ENCODE data around the gene ERN2.
"Not testable (repeated sequence)": the region's sequence is repeated elsewhere in the genome, so short reads cannot be mapped to it uniquely, and the experiment has no call there.

Gene ERN2

DNA sequence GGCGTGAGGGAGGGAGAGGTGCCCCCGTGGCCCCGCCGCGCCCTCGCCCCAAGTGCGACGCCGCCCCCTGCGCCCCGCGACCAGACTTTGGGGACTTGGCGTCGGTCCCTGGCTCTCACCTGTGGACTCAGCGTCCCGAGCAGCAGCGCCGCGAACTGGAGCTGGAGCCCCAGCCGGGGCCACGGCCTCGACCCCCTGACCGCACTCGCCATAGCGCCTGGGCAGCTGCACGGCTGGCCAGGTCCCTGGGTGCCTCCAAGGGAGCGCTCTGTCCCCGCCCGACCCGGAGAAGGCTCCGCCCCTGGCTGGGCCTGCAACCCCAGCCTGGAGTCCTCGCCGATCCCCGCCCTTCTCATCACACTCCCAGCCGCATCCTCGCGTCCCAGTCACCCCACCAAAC lies at the start of gene ERN2:
ERN2 (minus strand) TSS at position 247 of the 400 bp plus-strand sequence; CDS start at position 212, 35 bp downstream.
- no peak for DNase-seq
- intact Hi-C loops (cut with DNase I), result no loop called here

DNA sequence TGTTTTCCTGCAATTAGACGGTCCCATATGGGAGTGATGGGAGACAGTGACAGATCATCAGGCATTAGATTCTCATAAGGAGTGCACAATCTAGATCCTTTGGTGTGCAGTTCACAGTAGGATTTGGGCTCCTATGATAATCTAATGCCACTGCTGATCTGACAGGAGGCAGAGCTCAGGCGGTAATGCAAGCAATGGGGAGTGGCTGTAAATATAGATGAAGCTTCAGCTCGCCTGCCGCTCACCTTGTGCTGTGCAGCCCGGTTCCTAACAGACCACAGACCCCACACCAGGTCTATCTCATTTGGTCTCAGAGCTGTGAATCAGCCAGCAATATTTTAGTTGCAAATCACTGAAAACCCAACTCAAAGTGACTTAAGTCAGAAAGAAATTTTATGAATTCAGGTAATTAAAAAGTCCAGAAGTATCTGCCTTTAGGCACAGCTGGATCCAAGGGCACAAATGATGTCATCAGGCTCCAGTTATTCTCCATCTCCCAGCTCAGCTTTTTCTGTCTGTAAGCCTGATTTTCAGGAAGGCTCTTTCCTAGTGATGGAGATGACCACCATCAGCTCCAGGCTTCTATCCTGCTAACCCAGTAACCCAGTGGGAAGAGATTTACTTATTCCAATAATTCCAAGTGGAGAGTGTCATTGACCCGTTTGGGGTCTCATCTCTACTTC lies 45.1 kb upstream of the ERN2 start:
- intact Hi-C loops (cut with DNase I), result no loop called here
- no peak for DNase-seq

DNA sequence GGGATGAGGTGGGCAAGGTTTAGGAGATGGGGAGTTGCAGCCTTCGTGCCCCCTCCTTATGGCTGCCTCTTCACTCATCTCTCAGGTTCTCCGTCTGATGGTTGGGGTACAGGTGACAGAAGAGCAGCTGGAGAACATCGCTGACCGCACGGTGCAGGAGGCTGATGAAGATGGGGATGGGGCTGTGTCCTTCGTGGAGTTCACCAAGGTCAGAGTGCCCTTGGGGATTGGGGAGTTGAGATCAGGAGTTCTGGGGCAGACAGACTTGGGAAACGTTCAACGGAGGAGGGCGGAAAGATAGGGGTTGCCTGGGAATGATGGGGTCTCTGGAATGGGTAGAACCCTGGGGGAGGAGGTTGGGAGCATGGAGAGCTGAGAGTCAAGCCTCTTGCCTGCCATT lies 44.1 kb upstream of the ERN2 start:
- intact Hi-C loops (cut with DNase I), result no loop called here

DNA sequence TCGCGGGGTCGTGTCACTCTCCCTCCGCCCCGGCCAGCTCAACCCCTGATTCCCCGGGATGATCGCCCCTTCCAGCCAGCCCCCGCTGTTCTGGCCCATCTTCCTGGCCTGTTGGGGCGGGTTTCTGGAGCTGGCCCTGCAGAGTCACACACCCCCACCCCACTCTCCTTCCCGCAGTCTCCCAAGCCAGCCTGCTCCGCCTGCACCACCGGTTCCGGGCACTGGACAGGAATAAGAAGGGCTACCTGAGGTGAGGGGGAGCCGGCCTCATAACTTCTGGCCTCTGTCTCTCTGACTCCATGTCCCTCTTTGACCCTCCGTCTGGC lies 42.4 kb upstream of the ERN2 start:
- no peak for DNase-seq
- intact Hi-C loops (cut with DNase I), result no loop called here

More for the DNA sequence above, 44.1 kb upstream of the ERN2 start:
- DNase-seq, result no peak

DNA sequence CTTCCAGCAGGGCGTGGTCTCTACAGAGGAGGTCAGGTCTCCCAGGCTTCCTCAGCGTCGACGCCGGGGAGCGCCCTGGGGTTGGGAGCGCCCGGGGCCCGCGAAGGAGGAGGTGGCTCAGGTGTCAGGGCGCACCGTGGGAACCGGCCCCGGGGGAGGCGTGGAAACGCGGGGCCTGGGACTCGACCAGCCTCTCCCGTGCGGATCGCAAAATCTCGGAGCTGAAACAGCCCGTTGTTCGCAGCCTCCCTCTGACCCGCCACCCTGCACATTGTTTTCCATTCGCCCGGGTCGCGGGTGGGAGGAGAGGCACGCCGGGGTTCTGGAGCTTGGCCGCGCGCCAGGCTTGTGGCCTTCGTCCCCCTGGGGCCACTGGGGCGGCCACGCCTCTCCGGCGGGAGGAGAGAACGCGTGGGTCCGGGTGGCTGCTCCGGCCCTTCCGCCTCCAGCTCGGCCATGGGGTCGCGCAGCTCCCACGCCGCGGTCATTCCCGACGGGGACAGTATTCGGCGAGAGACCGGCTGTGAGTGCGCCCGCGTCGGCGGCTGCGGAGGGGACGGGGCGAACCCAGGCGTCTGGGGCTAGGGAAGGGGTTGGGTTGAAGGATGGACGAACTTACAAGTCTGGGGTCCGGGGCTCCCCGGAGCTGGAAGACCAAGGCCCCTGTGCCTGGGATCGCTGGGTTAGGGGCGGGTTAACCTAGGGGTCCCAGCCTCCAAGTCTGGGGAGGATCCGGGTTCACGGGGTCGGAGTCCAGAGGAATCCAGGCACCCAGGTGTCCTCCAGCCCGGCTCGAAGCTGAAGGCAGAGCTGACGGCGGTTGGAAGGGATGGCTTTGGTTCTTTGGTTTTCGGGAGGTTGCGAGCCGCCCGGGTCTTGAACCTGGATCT lies 41.8 kb upstream of the ERN2 start, which contains the start of gene CHP2:
CHP2 (plus strand) TSS at position 433 of the 890 bp plus-strand sequence; CDS start at position 457, 24 bp downstream.
- intact Hi-C loops (cut with DNase I), result no loop called here
- peak in 19 of 42 donors; percentile 7 to 47 (median 24) for DNase-seq

DNA sequence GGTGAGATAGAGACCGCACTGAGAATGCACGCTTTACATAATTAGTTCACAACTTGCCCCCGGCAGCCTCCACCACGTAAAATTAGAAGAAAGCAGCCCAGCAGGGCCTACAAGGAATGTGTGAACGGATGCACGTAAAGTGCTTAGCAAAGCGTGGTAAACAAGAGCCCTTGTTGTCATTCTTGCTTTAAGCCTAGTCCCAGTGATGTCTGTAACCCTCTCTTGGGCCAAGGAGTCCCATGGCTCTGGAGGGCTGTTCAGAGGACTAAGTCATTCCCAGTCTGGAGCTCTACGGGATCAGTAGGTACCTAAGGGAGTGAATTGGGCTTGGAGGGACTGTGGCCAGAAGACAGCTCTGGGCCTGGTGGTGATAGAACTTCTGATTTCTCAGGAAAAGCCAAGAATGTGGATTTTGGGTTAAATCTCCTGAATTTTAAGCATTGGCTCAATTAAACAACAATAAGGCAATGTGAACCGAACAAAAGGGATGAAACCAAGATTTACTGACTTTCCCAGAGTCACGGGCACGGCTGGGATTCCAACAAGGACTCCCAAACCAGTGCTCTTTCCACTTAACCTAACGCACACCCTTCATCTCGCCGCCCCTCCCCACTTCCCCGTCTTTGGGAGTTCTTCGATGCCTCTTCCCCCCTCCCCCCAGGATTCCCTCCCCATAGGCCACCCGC lies 41.0 kb upstream of the ERN2 start:
- peak in 1 of 42 donors; percentile 4 for DNase-seq
- intact Hi-C loops (cut with DNase I), result no loop called here

DNA sequence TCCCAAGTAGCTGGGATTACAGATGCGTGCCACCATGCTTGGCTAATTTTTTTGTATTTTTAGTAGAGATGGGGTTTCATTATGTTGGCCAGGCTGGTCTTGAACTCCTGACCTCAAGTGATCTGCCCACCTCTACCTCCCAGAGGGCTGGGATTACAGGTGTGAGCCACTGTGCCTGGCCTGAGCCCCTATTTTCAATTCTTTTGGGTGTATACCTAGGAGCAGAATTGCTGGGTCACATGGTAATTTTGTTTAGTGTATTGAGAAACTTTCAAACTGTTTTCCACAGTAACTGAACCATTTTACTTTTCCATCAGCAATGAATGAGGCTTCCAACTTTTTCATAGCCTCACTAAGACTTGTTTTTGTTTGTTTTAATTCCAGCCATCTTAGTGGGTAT lies 38.0 kb upstream of the ERN2 start:
- intact Hi-C loops (cut with DNase I), result not testable (repeated sequence)

DNA sequence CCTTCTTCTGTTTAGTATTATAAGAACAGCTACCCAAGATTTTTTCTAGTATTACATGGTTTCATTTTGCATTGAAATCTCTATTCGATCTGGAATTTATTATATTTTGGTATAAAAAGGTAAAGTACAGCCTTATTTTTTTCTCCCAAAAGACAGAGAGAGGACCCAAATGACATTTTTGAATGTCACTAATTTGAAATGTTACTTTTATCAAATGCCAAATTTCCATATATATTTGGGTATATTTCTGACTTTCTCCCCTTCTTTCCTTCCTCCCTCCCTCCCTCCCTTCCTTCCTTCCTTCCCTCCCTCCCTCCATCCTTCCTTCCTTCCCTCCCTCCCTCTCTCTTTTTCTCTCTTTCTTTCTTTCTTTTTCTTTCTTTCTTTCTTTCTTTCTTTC lies 35.6 kb upstream of the ERN2 start:
- DNase-seq, result no peak
- intact Hi-C loops (cut with DNase I), result no loop called here

More for the DNA sequence above, 38.0 kb upstream of the ERN2 start:
- DNase-seq, result not testable (repeated sequence)

DNA sequence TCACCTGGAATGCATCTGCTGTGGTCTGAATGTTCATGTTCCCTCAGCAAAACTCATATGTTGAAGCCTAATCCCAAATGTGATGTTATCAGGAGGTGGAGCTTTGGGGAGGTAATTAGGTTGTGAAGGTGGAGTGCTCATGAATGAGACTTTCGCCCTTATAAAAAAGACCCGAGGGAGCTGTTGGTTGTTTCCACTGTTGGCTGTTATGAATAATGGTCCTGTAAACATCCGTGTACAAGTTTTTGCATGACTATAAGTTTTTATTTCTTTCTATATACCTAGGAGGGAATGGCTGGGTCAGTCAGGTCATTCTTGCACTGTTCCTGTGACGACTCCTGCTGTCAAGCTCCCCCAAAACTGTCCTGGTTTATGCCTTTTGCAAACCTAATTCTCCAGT lies 32.2 kb upstream of the ERN2 start:
- DNase-seq, result no peak
- intact Hi-C loops (cut with DNase I), result no loop called here

DNA sequence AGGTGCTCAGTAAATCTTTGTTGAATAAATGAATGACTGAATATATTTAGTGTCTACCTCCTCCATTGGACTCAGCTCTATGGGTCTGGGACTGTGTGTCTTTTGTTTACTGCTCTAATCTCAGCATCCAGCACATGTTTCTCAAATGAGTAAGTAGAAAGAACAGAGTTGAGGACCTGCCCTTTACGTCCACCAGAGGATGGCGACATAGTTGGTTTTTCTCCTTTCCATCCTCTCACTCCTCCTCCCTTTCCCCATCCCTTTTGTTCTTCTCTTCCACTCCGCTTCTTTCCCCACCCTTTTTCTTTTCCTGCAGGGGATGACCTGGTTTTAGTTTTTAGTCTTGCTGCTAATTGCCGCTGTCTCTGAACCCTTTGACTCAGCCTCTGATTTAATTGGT lies 29.7 kb upstream of the ERN2 start:
- intact Hi-C loops (cut with DNase I), result no loop called here
- DNase-seq, result peak in 1 of 42 donors; percentile 14

DNA sequence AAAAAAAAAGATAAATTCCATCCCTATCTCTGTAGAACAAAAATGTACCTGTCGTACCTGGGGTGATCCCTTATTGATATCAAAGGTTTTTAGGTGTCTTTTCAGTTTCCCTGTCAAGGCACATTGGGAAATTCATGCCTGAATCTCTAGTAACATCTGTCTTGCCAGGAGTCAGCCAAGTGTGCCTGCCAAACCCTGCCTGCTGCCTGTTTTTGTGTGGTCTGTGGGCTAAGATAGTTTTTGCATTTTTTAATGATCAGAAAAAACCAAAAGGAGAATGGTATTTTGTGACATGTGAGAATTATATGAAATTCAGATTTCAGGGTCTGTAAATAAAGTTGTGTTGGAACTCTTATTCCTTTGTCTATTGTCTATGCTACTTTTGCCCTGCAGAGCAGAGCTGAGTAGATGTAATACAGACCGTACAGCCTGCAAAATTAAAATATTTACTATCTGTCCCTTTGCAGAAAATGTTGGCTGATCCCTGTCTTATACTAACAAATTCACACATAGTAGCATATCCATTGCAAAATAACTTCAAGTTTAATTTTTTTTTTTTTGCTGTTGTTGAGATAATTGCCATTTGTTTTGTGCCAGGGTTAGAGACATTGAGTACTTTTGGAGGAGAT lies 28.8 kb upstream of the ERN2 start:
- peak in 1 of 42 donors; percentile 1 for DNase-seq
- intact Hi-C loops (cut with DNase I), result no loop called here

DNA sequence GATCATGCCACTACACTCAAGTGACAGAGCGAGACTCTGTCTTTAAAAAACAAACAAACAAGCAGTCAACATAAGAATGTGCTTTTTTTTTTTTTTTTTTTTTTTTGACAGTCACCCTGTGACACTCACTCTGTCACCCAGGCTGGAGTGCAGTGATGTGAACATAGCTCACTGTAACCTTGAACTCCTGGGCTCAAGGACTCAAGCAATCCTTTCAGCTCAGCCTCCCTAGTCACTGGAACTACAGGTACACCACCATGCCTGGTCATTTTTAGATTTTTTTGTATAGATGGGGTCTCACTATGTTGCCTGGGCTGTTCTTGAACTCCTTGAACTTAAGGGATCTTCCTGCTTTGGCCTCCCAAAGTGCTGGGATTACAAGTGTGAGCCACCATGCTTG lies 26.5 kb upstream of the ERN2 start:
- DNase-seq, result no peak
- intact Hi-C loops (cut with DNase I), result loop anchor here (10.0 kb wide), 1 partner anchor 295 kb away; no protein-coding TSS in a partner anchor

DNA sequence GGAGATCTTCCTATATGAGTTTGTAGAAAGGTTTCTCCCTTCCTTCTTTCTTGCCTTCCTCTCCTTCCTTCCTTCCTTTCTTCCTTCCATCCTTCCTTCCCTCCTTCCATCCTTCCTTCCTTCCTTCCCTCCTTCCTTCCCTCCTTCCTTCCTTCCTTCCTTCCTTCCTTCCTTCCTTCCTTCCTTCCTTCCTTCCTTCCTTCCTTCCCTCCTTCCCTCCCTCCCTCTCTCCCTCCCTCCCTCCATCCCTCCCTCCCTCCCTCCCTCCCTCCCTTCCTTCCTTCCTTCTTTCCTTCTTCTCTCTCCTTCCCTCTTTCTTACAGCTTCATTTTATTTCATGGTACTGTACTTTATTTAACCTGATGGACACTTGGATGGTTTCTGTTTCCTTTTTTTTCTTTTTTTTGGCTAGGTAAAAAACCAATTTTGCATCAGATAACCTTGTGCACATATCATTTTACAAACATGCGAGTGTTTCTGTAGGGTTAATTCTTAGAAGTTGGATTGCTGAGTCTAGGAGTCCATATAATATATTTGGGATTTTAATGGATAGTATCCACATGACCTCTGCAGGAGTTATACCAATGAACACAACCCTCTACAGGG lies 24.5 kb upstream of the ERN2 start:
- intact Hi-C loops (cut with DNase I), result loop anchor here (10.0 kb wide), 1 partner anchor 297 kb away; no protein-coding TSS in a partner anchor
- DNase-seq, result not testable (repeated sequence)

DNA sequence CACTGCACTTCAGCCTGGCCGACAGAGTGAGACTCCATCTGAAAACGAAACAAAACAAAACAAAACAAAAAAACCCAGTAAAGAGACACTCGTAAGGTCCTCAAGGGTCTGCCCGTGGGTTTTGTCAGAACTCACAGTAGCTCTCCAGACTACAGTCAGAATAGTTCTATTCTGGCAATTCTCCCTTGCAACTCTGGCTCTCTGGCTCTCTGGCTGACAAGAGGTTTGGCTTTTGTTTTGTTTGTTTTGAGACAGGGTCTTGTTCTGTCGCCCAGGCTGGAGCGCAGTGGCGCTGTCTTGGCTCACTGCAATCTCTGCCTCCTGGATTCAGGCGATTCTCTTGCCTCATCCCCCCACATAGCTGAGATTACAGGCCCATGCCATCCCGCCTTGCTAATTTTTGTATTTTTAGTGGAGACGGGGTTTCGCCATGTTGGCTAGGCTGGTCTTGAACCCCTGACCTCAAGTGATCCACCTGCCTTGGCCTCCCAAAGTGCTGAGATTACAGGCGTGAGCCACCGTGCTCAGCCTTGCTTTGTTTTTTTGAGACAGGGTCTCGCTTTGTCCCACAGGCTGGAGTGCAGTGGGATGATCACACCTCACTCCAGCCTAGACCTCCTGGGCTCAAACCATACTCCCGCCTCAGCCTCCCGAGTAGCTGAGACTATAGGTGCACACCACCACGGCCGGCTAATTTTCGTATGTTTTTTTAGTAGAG lies 21.3 kb upstream of the ERN2 start:
- intact Hi-C loops (cut with DNase I), result loop anchor here (10.0 kb wide), 1 partner anchor 300 kb away; no protein-coding TSS in a partner anchor
- peak in 1 of 42 donors; percentile 2 for DNase-seq

DNA sequence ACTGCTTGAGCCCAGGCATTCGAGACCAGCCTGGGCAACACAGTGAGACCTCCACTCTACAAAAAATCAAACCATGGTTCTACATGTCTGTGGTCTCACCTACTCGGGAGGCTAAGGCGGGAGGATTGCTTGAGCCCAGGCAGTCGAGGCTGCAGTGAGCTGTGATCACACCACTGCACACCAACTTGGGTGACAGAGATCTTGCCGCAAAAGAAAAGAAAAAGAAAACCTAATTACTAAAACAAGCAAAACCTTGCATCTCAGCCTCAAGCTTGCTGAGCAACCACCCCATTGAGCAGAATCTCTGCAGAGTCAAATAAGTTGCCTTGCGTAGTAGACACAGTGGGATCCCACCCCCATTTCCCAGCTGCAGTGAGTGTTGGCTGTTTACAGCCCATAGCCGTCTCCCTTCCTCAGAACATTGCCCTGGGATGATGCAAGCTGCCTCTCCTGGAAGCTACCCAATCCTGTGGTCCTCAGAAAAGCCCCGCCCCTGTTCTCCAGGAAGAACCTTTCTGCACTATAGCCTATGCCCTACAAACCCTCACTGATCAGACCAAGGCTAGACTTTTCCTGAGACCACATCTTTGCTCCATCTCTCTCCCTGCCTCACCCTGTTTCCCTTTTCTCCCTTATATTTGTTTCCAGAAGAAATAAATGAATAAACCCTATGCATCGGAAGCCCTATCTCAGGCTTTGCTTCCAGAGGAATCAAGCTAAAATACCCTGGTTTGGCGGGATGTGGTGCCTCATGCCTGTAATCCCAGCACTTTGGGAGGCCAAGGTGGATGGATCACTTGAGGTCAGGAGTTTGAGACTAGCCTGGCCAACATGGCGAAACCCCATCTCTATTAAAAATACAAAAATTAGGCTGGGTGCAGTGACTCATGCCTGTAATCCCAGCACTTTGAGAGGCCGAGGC lies 16.7 kb upstream of the ERN2 start:
- intact Hi-C loops (cut with DNase I), result loop anchor here (10.0 kb wide), 1 partner anchor 305 kb away; no protein-coding TSS in a partner anchor
- DNase-seq, result no peak

DNA sequence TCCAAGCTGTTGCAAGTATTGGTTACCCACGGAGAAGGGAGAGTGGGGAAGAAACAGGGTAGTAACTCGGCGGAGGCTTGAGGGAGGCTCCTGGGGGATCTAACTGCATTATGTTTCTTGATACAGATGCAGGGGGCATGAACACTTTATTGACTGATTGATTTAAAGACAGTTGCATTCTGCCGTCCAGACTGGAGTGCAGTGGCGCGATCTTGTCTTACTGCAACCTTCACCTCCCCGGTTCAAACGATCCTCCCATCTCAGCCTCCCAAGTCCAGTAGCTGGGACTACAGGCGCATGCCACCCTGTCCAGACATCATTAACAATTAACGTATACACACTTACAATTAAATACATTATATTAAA lies 15.1 kb upstream of the ERN2 start:
- no peak for DNase-seq
- intact Hi-C loops (cut with DNase I), result no loop called here

DNA sequence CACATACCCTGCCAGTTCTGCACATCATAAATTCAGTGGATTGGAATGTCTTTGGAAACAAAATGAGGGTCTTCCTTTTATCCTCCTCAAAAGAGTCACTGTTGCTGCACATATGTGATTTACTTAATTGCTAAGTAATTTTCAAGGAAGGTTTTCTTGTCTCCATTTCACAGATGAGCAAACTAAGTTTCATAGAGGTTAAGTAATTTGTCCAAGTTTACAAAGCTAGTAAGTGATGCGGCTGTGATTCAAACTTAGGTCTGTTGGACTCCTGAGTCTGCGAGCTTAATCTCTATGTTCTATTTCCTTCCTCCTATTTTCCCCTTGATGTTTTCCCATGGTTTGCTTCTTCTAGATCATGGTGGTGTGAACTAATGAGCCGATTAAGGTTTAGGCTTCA lies 13.7 kb upstream of the ERN2 start:
- no peak for DNase-seq
- intact Hi-C loops (cut with DNase I), result no loop called here

Measured in head of caudate nucleus (tissue), 42 donors.